Parathyroid adenoma (tissue), 2 donors: ENCODE results near the gene RNF222.
"Not testable (repeated sequence)": the region's sequence is repeated elsewhere in the genome, so short reads cannot be mapped to it uniquely, and the experiment has no call there.

Experiments
- H2AFZ ChIP-seq: fragments of 300-600 bp; sonication (generic); one replicate; pipeline ENCODE4 v1.7.0; 2017; ENCODE audit warnings: antibody characterized with exemption, mild to moderate bottlenecking
- H3K27ac ChIP-seq: fragments of 300-600 bp; sonication (generic); one replicate; pipeline ENCODE4 v1.7.0; 2017
- H3K27me3 ChIP-seq: fragments of 300-600 bp; sonication (generic); one replicate; pipeline ENCODE4 v1.7.0; 2017; ENCODE audit warnings: low read length; ENCODE audit not compliant: control insufficient read depth, insufficient read depth
- H3K36me3 ChIP-seq: fragments of 300-600 bp; sonication (generic); one replicate; pipeline ENCODE4 v1.7.0; 2017; ENCODE audit warnings: low read length; ENCODE audit not compliant: control insufficient read depth, insufficient read depth
- H3K4me1 ChIP-seq: fragments of 300-600 bp; sonication (generic); one replicate; pipeline ENCODE4 v1.7.0; 2017; ENCODE audit warnings: control low read depth
- H3K4me2 ChIP-seq: fragments of 300-600 bp; sonication (generic); one replicate; pipeline ENCODE4 v1.7.0; 2017; ENCODE audit warnings: low read length
- H3K4me3 ChIP-seq: fragments of 300-600 bp; sonication (generic); one replicate; pipeline ENCODE4 v1.7.0; 2017; ENCODE audit warnings: low read depth, low read length
- H3K79me2 ChIP-seq: fragments of 300-600 bp; sonication (generic); one replicate; pipeline ENCODE4 v1.7.0; 2017; ENCODE audit warnings: control low read depth
- H3K9ac ChIP-seq: fragments of 300-600 bp; sonication (generic); one replicate; pipeline ENCODE4 v1.7.0; 2017; ENCODE audit warnings: mild to moderate bottlenecking
- H3K9me3 ChIP-seq: fragments of 300-600 bp; sonication (generic); one replicate; pipeline ENCODE4 v1.7.0; 2017; ENCODE audit warnings: low read length; ENCODE audit not compliant: control insufficient read depth
- TF ChIP-seq, protein P1 (sequence below): fragments of 300-600 bp; sonication (generic); IDR thresholded peaks from one replicate; pipeline ENCODE4 v1.7.0; 2017; ENCODE audit warnings: antibody characterized with exemption, mild to moderate bottlenecking
- donor health status: primary hyperparathyroidism.

Gene RNF222

DNA sequence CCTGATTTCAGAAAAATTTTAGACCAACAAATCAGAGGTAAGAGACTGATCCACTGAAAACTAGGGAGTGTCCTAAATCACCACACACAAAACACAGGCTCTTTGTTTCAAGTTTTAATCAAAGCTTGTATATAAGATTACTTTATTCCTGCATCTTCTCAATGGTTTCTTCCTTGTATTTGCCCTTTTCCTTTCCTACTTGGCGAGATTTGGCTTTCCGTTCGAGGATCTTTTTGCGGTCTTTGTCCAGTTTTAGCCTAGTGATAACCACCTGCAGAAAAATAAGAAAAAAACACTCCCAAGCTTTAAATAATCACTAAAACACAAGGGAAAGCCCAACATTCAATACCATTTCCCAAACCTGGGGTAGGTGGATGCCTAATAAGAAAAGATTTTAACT lies 20.2 kb downstream of the RNF222 start:
- Histone ChIP-seq H3K27me3 (no peaks in the 10 kb centered on the region), H3K9me3 (no peaks in the 10 kb centered on the region), H3K4me2 (no peak overlapping the region), H3K27ac (no peak overlapping the region), H3K9ac (no peak overlapping the region), H2AFZ (no peak overlapping the region), H3K4me3 (no peak overlapping the region), H3K4me1 (peaks cover 12% of the 10 kb centered on the region), H3K79me2 (peaks cover 13% of the 10 kb centered on the region), H3K36me3 (no peaks in the 10 kb centered on the region)
- TF ChIP-seq, protein P1, sequence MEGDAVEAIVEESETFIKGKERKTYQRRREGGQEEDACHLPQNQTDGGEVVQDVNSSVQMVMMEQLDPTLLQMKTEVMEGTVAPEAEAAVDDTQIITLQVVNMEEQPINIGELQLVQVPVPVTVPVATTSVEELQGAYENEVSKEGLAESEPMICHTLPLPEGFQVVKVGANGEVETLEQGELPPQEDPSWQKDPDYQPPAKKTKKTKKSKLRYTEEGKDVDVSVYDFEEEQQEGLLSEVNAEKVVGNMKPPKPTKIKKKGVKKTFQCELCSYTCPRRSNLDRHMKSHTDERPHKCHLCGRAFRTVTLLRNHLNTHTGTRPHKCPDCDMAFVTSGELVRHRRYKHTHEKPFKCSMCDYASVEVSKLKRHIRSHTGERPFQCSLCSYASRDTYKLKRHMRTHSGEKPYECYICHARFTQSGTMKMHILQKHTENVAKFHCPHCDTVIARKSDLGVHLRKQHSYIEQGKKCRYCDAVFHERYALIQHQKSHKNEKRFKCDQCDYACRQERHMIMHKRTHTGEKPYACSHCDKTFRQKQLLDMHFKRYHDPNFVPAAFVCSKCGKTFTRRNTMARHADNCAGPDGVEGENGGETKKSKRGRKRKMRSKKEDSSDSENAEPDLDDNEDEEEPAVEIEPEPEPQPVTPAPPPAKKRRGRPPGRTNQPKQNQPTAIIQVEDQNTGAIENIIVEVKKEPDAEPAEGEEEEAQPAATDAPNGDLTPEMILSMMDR, result no peak

DNA sequence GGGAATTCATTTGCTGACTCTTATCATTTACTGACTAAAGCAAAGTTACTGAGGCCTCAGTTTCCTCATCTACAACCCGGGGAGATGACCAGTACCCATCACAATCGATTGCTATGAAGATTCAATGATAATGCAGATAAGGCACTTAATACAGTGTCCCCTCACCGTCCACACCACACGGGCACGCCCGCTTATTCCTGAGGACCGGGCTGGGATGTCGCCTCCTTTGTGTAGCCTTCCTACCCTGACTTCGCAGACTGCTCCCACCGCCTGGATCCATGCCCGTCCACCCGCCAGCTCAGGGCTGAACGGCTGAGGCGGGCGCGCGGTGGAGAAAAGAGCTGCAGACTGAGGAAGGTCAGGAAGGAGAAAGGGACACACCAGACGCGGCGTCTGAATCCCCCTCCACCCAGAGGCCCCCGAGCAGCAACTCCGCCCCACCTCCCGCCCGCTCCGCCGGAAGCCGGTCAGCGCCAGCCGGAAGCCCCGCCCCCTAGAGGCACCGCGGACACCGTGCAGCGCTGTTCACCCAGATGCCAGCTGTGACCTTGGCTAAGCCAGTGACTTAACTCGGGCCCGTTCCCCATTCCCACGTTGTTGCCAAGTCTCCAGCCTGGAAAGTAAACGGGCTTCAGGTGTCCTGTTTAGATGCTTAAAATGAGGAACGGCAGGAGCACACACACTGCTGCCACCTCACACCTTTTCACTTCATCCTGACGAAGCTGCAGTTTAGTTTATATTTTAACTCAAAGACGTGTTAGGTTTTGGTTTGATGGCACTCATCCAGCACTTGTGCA lies 21.2 kb downstream of the RNF222 start, which contains the start of gene KRABD2:
Gene KRABD2, minus strand, starts transcription at position 434 of the 797 bp plus-strand sequence.
- H3K9me3 ChIP-seq, result no peaks in the 10 kb centered on the region
- TF ChIP-seq, protein P1, result peak; percentile 70
- peaks cover 6% of the 10 kb centered on the region for H3K79me2 ChIP-seq
- H2AFZ ChIP-seq, result peak within 1 kb of the TSS; percentile 82
- peak within 1 kb of the TSS; percentile 99 for H3K4me3 ChIP-seq
- H3K9ac ChIP-seq, result peak within 1 kb of the TSS; percentile 13
- H3K27ac ChIP-seq, result peak within 1 kb of the TSS; percentile 84
- H3K4me1 ChIP-seq, result peaks cover 8% of the 10 kb centered on the region
- H3K27me3 ChIP-seq, result no peaks in the 10 kb centered on the region
- no peaks in the 10 kb centered on the region for H3K36me3 ChIP-seq
- H3K4me2 ChIP-seq, result peak within 1 kb of the TSS; percentile 98

DNA sequence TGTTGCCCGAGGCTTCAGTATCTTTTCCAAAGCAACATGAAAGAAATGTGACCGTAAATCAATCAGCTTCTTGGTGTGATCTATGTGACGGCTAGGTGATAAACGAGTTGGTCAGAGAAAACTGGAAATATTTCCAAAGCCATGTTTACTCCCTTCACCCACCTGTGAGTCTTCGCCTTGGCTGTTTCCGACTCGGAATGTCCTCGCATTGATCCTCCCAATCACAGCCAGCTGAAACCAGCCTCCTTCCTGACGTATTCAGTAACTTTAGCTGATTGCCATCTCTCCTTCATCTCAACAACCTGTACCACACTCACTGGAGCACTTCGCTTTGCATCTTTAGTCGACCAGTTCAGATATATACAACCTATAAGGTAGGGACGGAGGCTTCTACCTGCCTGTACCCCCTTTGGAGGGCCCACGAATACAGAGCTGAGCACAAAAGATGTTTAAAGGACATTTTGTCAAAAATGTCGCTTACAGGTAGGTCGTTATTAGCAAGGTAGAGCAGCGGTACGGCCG lies 21.8 kb downstream of the RNF222 start:
- Histone ChIP-seq H3K79me2 (peaks cover 3% of the 10 kb centered on the region), H3K9me3 (no peaks in the 10 kb centered on the region), H3K36me3 (no peaks in the 10 kb centered on the region), H3K4me1 (peaks cover 8% of the 10 kb centered on the region), H3K27me3 (no peaks in the 10 kb centered on the region), H2AFZ (peak overlapping the region; percentile 82), H3K4me3 (peak overlapping the region; percentile 99), H3K27ac (peak overlapping the region; percentile 84), H3K9ac (peak overlapping the region; percentile 13), H3K4me2 (peak overlapping the region; percentile 98)
- TF ChIP-seq, protein P1, result no peak

DNA sequence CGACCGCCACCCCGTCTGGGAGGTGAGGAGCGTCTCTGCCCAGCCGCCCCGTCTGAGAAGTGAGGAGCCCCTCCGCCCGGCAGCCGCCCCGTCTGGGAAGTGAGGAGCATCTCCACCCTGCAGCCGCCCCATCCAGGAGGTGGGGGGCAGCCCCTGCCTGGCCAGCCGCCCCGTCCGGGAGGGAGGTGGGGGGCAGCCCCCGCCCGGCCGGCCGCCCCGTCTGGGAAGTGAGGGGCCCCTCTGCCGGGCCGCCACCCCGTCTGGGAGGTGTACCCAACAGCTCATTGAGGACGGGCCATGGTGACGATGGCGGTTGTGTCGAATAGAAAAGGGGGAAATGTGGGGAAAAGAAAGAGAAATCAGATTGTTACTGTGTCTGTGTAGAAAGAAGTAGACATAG lies 23.8 kb downstream of the RNF222 start:
- not testable (repeated sequence) for H3K9me3 ChIP-seq, H3K4me1 ChIP-seq, H3K27me3 ChIP-seq, H3K79me2 ChIP-seq, H3K4me2 ChIP-seq, H3K27ac ChIP-seq, H3K36me3 ChIP-seq, H3K9ac ChIP-seq, H3K4me3 ChIP-seq, H2AFZ ChIP-seq

DNA sequence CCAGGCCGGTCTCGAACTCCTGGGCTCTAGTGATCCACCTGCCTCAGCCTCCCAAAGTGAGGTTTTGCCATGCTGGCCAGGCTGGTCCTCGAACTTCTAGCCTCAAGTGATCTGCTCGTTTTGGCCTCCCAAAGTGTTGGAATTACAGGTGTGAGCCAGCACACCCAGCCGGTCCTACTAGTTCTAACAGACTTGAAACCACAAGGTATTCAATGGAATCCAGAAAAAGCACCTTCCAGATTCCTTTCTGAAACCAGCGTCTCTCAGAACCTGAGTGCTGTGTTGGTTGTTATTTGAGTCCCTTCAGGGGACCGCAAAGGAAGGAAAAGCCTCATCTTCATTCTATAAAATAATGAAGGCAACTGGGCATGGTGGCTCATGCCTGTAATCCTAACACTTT lies 25.2 kb downstream of the RNF222 start:
- TF ChIP-seq, protein P1, result no peak
- Histone ChIP-seq H3K4me2 (no peak overlapping the region), H3K27ac (no peak overlapping the region), H3K27me3 (no peaks in the 10 kb centered on the region), H3K9me3 (no peaks in the 10 kb centered on the region), H3K9ac (no peak overlapping the region), H3K4me1 (peaks cover 6% of the 10 kb centered on the region), H2AFZ (no peak overlapping the region), H3K36me3 (no peaks in the 10 kb centered on the region), H3K79me2 (peaks cover 3% of the 10 kb centered on the region), H3K4me3 (no peak overlapping the region)
